ENCODE results near the gene ATRN. TPM values are rescaled to one million over a fixed set of nuclear protein-coding genes. Genes with fewer than 3 reads are reported as not detected.
"Not testable (repeated sequence)": the region's sequence is repeated elsewhere in the genome, so short reads cannot be mapped to it uniquely, and the experiment has no call there.

Gene ATRN
- total RNA-seq, 1 donor from 2014 or later: 8.6 TPM

DNA sequence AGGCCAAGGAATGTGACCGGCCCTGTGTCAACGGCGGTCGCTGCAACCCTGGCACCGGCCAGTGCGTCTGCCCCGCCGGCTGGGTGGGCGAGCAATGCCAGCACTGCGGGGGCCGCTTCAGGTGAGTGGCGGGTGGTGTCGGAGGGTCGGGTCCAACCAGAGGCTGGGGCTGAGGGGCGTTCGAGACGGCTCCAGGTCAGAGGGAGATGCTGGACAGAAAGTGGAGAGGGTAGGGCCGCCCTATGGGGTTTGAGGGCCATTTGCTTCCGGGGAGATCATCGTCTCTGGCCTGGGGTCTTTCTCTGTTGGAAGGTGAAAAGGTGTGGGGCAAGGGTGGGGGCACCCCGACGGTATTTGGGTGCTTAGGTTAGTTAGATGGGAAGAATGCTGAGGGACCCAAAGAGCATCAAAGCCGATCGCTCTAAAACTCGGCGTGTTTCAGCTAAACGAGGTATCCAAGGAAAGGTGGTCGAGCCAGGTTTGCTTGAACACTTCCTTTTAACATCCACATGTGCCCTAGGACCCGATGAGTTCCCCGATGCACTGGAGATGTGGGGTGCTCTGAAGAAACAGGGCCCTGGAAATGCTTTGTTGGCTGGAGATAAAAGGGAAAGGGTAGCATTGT, 691 bp downstream of the ATRN start:
- peak overlapping the region; percentile 93 to 99 for H3K4me3 ChIP-seq
- no peak for DNase-seq (ENCODE audit: low spot score in 2 of 2)
- H3K27me3 ChIP-seq: no peaks in the 10 kb centered on the region
- peak overlapping the region; percentile 70 to 85 for H3K27ac ChIP-seq
- intact Hi-C loops (cut with DNase I): loop anchor here (2.0 to 10.0 kb wide), 3 partner anchors 63 to 299 kb away; partner anchors contain the start of genes ADAM33 and LZTS3
- no peaks in the 10 kb centered on the region for H3K36me3 ChIP-seq
- H3K4me1 ChIP-seq: peaks cover 12 to 23% of the 10 kb centered on the region in 2 donors
- TF ChIP-seq, protein P1, sequence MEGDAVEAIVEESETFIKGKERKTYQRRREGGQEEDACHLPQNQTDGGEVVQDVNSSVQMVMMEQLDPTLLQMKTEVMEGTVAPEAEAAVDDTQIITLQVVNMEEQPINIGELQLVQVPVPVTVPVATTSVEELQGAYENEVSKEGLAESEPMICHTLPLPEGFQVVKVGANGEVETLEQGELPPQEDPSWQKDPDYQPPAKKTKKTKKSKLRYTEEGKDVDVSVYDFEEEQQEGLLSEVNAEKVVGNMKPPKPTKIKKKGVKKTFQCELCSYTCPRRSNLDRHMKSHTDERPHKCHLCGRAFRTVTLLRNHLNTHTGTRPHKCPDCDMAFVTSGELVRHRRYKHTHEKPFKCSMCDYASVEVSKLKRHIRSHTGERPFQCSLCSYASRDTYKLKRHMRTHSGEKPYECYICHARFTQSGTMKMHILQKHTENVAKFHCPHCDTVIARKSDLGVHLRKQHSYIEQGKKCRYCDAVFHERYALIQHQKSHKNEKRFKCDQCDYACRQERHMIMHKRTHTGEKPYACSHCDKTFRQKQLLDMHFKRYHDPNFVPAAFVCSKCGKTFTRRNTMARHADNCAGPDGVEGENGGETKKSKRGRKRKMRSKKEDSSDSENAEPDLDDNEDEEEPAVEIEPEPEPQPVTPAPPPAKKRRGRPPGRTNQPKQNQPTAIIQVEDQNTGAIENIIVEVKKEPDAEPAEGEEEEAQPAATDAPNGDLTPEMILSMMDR (IDR thresholded peaks at IDR 0.05): no peak
- H3K9me3 ChIP-seq: no peaks in the 10 kb centered on the region

GRCh38 chr20:3472105-3472504, 1.3 kb downstream of the ATRN start:
- peak overlapping the region; percentile 93 to 99 for H3K4me3 ChIP-seq
- no peaks in the 10 kb centered on the region for H3K36me3 ChIP-seq
- DNase-seq (ENCODE audit: low spot score in 2 of 2): no peak
- H3K27ac ChIP-seq: no peak overlapping the region
- no peaks in the 10 kb centered on the region for H3K27me3 ChIP-seq
- TF ChIP-seq, protein P1 (IDR thresholded peaks at IDR 0.05): no peak
- intact Hi-C loops (cut with DNase I): loop anchor here (5.0 to 10.0 kb wide), 2 partner anchors 213 to 300 kb away; partner anchors contain the start of genes ADAM33 and LZTS3
- H3K9me3 ChIP-seq: no peaks in the 10 kb centered on the region
- H3K4me1 ChIP-seq: peaks cover 12 to 23% of the 10 kb centered on the region in 2 donors

DNA sequence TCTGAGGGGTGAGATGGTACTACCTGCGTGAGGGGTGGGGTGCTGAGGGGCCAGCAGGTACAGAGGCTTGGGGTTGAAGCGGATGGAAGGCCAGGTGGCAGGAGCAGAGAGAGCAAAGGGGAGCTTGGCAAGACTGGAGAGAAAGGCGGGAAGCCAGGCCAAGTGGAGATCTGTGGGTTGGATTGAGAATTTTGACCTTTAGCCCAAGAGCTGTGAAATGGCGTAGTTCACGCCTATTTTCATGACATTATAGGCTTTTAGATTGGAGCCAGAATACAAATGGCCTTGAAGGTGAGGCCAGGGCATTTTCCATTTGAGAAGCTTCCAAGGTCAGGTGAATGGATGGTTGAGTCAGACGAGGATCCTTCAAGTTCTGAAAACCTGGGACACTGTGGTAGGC, 2.5 kb downstream of the ATRN start:
- Histone ChIP-seq H3K27me3 (no peaks in the 10 kb centered on the region), H3K9me3 (no peaks in the 10 kb centered on the region), H3K36me3 (no peaks in the 10 kb centered on the region), H3K4me3 (no peak overlapping the region), H3K4me1 (peaks cover 12 to 23% of the 10 kb centered on the region in 2 donors), H3K27ac (no peak overlapping the region)
- no peak for DNase-seq (ENCODE audit: low spot score in 2 of 2)
- TF ChIP-seq, protein P1 (IDR thresholded peaks at IDR 0.05): no peak
- intact Hi-C loops (cut with DNase I): loop anchor here (5.0 to 10.0 kb wide), 2 partner anchors 211 to 301 kb away; partner anchors contain the start of genes ADAM33 and LZTS3

GRCh38 chr20:3473944-3474343, 3.1 kb downstream of the ATRN start:
- intact Hi-C loops (cut with DNase I): loop anchor here (5.0 to 10.0 kb wide), 2 partner anchors 211 to 302 kb away; partner anchors contain the start of genes ADAM33 and LZTS3
- no peaks in the 10 kb centered on the region for H3K27me3 ChIP-seq
- H3K27ac ChIP-seq: no peak overlapping the region

DNA sequence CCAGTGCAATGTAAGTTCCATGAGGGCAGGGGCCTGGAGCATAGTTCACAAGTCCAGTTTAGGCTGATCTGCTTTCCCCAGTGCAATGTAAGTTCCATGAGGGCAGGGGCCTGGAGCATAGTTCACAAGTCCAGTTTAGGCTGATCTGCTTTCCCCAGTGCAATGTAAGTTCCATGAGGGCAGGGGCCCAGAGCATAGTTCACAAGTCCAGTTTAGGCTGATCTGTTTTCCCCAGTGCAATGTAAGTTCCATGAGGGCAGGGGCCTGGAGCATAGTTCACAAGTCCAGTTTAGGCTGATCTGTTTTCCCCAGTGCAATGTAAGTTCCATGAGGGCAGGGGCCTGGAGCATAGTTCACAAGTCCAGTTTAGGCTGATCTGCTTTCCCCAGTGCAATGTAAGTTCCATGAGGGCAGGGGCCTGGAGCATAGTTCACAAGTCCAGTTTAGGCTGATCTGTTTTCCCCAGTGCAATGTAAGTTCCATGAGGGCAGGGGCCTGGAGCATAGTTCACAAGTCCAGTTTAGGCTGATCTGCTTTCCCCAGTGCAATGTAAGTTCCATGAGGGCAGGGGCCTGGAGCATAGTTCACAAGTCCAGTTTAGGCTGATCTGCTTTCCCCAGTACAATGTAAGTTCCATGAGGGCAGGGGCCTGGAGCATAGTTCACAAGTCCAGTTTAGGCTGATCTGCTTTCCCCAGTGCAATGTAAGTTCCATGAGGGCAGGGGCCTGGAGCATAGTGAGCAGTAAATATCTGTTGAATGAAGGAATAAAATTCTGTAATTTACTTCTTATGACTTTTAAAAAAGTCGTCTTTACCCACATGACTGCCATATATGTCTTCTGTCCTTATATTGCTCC, 6.4 kb downstream of the ATRN start:
- not testable (repeated sequence) for H3K27me3 ChIP-seq; DNase-seq (ENCODE audit: low spot score in 2 of 2); H3K27ac ChIP-seq; H3K36me3 ChIP-seq; H3K4me3 ChIP-seq; H3K9me3 ChIP-seq
- H3K4me1 ChIP-seq: peaks cover 10 to 22% of the 10 kb centered on the region in 2 donors
- intact Hi-C loops (cut with DNase I): loop anchor here (10.0 kb wide), 1 partner anchor 208 kb away; the partner anchor contains the start of gene ADAM33

More at GRCh38 chr20:3473944-3474343, 3.1 kb downstream of the ATRN start:
- peaks cover 12 to 23% of the 10 kb centered on the region in 2 donors for H3K4me1 ChIP-seq
- H3K36me3 ChIP-seq: no peaks in the 10 kb centered on the region
- TF ChIP-seq, protein P1 (IDR thresholded peaks at IDR 0.05): no peak
- no peak for DNase-seq (ENCODE audit: low spot score in 2 of 2)
- H3K4me3 ChIP-seq: no peak overlapping the region
- H3K9me3 ChIP-seq: no peaks in the 10 kb centered on the region
